ENCODE results near the gene PARVA. TPM values are rescaled to one million over a fixed set of nuclear protein-coding genes. Genes with fewer than 3 reads are reported as not detected.

The PARVA gene
- total and polyA plus RNA-seq, 2 of the 4 experiments (the other 2 are of a cell fraction) = 65.2 to 80.2 TPM

GRCh38 chr11:12436266-12436665 lies 58.9 kb downstream of the PARVA start:
- no peak overlapping the region for H3K4me3 ChIP-seq (ENCODE audit: insufficient read depth, low read depth, low read length)
- no TSS peak for BruUV-seq (replicated peaks)
- no peak overlapping the region for H3K9ac ChIP-seq (ENCODE audit: low read depth, low read length)
- H3K4me2 ChIP-seq (ENCODE audit: low read depth, low read length) = no peak overlapping the region
- no peak for TF ChIP-seq RFX5 (IDR thresholded peaks at IDR 0.05; ENCODE audit: low read depth, low read length)
- TF ChIP-seq USF2 (IDR thresholded peaks at IDR 0.05; ENCODE audit: low read depth, low read length) = no peak
- TF ChIP-seq CTCF (conservative IDR thresholded peaks at IDR 0.05; ENCODE audit: low read depth, low read length) = no peak
- TF ChIP-seq SMC3 (IDR thresholded peaks at IDR 0.05; ENCODE audit: low read depth, low read length) = no peak
- TF ChIP-seq CEBPB (IDR thresholded peaks at IDR 0.05; ENCODE audit: low read depth, low read length) = no peak
- TF ChIP-seq MAZ (IDR thresholded peaks at IDR 0.05; ENCODE audit: borderline replicate concordance, low read depth, low read length) = no peak
- TF ChIP-seq BHLHE40 (IDR thresholded peaks at IDR 0.05; ENCODE audit: low read depth, low read length) = no peak
- no peak for TF ChIP-seq FOS (IDR thresholded peaks at IDR 0.05; ENCODE audit: low read depth, low read length)
- no peak for TF ChIP-seq RCOR1 (IDR thresholded peaks at IDR 0.05; ENCODE audit: insufficient replicate concordance, low read length)
- no peak for TF ChIP-seq MAFK (IDR thresholded peaks at IDR 0.05; ENCODE audit: low read depth, low read length)
- TF ChIP-seq MXI1 (IDR thresholded peaks at IDR 0.05; ENCODE audit: borderline replicate concordance, low read depth, low read length) = no peak
- no peak for TF ChIP-seq CHD1 (IDR thresholded peaks at IDR 0.05; ENCODE audit: low read depth, low read length)
- no peak for TF ChIP-seq RAD21 (IDR thresholded peaks at IDR 0.05; ENCODE audit: low read length)
- TF ChIP-seq ELK1 (IDR thresholded peaks at IDR 0.05; ENCODE audit: borderline replicate concordance, low read depth, low read length) = no peak
- no peaks in the 10 kb centered on the region for H3K27me3 ChIP-seq (ENCODE audit: control insufficient read depth, insufficient read depth, low read length)
- H3K36me3 ChIP-seq (ENCODE audit: control insufficient read depth, insufficient read depth, low read length) = peaks cover 8% of the 10 kb centered on the region; the same call in 1 of the 2 replicates
- CTCF ChIA-PET = no interaction called here
- no CpG with 5 or more reads among the region's 1 CpG for WGBS, 2 experiments (ENCODE audit: extremely low coverage in 2 of 2, insufficient read length in 1 of 2)
- peak overlapping the region; percentile 65; the same call in 1 of the 2 replicates for H3K4ac ChIP-seq (ENCODE audit: low read depth, low read length)
- H2AK5ac ChIP-seq (ENCODE audit: low read depth, low read length) = peak overlapping the region; percentile 53
- dilution Hi-C loops (cut with HindIII; ENCODE audit: low sequenced_read_pairs, unreplicated experiment) (no loop called here), in situ Hi-C loops (cut with MboI; ENCODE audit: low sequenced_read_pairs) (no loop called here), intact Hi-C loops (cut with micrococcal nuclease) (no loop called here)
- no peak overlapping the region; the same call in 1 of the 2 replicates for H4K91ac ChIP-seq (ENCODE audit: insufficient read depth, low read depth, low read length)
- peak overlapping the region; percentile 42; the same call in 1 of the 2 replicates for H3K18ac ChIP-seq (ENCODE audit: low read depth, low read length)
- no peaks in the 10 kb centered on the region for H3K9me3 ChIP-seq (ENCODE audit: control insufficient read depth, insufficient read depth, low read length)
- no peak overlapping the region; the same call in 1 of the 2 replicates for H3K27ac ChIP-seq (ENCODE audit: insufficient read depth, low read length)
- H4K5ac ChIP-seq (ENCODE audit: low read depth, low read length) = peak overlapping the region; percentile 61
- peaks cover 59 to 88% of the 10 kb centered on the region in 2 experiments for H3K79me1 ChIP-seq (ENCODE audit: low read depth in 1 of 2, low read length in 2 of 2)
- H2BK20ac ChIP-seq (ENCODE audit: low read depth, low read length) = peak overlapping the region; percentile 55; the same call in 1 of the 2 replicates
- no peak overlapping the region for H3K23ac ChIP-seq (ENCODE audit: low read depth, low read length)
- no peak overlapping the region for H2BK5ac ChIP-seq (ENCODE audit: low read depth, low read length, poor library complexity, severe bottlenecking)
- 0 out of 2 replicates have a peak overlapping the region, but pooled peaks have one; percentile 26 for H2BK120ac ChIP-seq (ENCODE audit: low read depth, low read length)
- H3K56ac ChIP-seq (ENCODE audit: extremely low read depth, insufficient read depth, low read length) = no peak overlapping the region
- H3K4me1 ChIP-seq (ENCODE audit: control insufficient read depth, insufficient read depth, low read length) = peaks cover 32% of the 10 kb centered on the region
- no peak overlapping the region for H2AFZ ChIP-seq (replicated peaks; ENCODE audit: low read length, poor library complexity)
- no peak overlapping the region; the same call in 2 of the 3 replicates for H2BK15ac ChIP-seq (ENCODE audit: low read depth, low read length)
- H4K20me1 ChIP-seq (ENCODE audit: insufficient read depth, low read length) = peaks cover 15% of the 10 kb centered on the region; the same call in 1 of the 2 replicates
- peak overlapping the region in 1 of 2 experiments; percentile 45; a peak in 1 of 4 replicates for H4K8ac ChIP-seq (ENCODE audit: low read depth in 2 of 2, low read length in 2 of 2)
- DNase-seq = no peak
- peaks cover 33% of the 10 kb centered on the region for H3K9me1 ChIP-seq (ENCODE audit: insufficient read depth, low read length)
- POLR2A ChIA-PET (ENCODE audit: unreplicated experiment) = no interaction called here
- H2AK9ac ChIP-seq (replicated peaks; ENCODE audit: low read depth, low read length, poor library complexity) = no peak overlapping the region
- no peak for ATAC-seq (ENCODE audit: low read depth)
- peak overlapping the region; percentile 68 for H3K14ac ChIP-seq (replicated peaks; ENCODE audit: low read depth, low read length)
